NCI-H2196 treated with DMSO at 0.1 percent for 48 hours (cell line): ENCODE results near the gene PRSS38.

ENCODE experiments used
- DNase-seq: peaks from one replicate; lab custom pipeline; 2025; ENCODE audit not compliant: unreplicated experiment; lab: John Stamatoyannopoulos, UW

PRSS38 gene

DNA sequence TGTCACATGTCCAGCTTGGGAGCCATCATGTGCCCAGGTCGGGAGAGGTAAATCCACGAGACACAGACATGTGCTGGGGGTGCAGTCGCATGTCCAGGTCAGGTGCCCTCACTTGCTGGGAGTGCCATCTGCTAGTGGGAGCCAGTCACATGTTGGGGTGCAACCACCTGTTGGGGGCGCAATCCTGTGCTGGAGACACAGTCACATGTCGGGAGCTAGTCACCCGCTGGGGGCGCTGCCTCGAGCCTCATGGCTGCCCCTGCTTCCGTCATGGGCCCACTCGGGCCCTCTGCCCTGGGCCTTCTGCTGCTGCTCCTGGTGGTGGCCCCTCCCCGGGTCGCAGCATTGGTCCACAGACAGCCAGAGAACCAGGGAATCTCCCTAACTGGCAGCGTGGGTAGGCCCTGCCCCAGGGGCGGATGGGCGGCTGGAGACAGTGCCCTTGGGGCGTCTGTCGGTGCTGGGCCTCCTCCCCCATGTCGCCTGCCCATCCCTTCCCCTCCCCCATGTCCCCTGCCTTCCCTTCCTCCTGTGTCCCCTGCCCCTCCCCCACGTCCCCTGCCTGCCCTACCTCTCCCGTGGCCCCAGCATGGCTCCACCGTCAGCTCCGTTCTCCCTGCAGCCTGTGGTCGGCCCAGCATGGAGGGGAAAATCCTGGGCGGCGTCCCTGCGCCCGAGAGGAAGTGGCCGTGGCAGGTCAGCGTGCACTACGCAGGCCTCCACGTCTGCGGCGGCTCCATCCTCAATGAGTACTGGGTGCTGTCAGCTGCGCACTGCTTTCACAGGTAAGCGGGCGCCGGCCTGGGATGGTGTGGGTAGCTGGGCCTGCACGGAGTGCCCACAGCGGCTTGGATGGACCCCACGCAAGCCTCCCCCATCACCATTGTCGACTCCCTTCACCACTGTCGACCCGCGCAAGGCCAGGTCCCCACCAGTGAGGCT is at the start of gene PRSS38:
PRSS38 (plus strand) TSS at position 208 of the 942 bp plus-strand sequence; CDS start at position 250, 42 bp downstream.
- no peak for DNase-seq

DNA sequence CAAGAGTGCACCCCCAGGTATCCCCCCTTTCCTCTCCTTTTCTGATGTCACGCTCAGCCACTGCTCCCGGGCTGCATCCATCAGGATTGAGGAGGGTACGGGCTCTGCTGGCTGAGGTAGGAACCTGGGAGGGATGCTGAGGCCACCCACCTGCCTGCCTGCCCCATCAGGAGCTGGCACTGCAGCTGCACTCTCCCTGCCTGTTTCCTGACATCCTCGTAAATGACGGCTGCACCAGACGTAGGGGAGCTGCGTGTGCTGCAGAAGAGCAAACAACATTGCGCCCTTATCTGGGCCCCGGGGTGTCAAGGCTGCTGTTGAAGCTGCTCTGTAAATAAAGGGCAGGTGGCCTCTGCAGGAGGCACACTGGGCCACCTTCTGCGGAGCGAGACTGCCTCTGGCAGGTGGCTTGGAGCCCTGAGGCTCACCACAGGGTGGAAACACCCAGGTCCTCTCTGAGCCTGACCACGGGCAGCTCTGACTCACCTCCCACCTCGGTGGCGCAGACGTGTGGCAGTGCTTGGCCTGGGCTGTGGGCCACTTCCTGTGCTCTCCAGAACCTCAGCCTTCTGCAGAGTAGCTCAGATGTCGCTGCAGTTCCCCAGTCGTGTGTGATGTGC is 49.4 kb upstream of the PRSS38 start:
- peak; percentile 91 for DNase-seq

DNA sequence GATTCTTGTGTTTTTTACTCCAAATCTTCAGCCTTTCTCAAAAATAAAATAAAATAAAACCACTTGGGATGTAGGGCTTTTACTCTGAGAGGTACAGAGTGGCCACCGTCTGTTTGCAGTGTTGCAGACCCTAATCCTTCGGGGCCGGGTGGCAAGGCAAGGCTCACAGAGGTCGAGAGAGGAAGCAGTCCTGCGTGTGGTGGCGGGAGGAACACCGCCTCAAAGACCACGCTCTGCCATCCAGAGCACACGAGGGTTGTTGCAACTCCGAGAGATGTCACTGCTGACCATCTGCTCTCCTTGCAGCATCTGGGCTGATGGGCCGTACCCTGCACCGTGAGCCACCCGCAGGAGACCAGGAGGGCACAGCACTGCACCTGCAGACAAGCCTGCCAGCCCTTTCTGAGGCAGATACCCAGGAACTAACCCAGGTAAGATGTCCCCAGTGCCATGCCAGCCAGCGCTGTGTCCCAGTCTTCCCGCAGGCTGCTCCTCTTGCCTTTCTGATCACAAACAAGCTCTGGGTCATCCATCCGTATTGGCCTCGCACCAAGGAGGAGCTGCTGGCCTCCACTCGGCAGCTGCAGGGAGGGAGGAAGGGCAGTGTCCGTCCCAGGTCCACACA is 48.7 kb upstream of the PRSS38 start:
- DNase-seq = peak; percentile 49

DNA sequence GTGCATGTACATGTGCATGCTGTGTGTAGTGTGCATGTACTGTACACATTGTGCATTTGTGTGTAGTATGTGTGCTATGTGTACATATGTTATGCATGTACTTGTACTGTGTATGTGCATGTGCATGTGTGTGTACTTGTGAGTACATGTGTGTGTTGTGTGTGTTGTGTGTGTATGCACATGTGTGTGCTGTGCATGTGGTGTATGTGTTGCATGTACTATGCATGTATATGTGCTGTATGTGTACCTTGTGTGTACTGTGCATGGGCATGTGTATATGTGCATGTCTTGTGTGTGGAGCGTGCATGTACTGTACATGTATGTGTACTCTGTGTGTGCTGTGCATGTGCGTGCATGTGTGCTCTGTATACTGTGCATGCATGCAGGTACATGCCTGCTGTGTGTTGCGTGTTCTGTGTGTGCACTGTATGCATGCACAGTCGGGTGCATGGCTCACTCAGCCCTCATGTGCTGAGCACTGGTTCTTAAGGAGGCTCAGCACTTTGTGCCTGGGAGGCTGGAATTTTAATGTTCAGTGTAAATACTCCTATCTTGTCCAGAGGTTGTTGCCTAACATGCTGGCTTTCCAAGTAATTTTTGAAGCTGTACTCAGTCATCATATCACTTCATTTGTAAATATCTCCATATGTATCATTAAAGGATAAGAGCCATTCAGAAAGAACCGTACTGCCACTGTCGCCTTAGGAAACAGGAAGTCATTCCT is 47.9 kb upstream of the PRSS38 start:
- no peak for DNase-seq

DNA sequence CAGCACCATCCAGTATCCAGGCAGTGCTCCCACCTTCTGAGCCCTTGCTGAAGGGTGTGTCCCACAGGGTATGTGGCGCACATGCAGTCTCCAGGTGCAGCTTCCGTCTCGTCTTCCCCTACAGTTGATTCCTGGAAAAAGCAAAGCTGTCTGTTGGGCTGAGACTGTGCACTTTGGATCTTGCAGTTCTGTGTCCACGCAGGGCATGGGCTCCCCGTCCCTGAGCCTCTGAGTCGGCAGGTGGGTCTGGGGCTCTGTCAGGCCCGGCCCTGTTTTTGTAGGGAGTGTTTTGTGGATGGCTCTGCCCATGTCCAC is 47.4 kb upstream of the PRSS38 start:
- DNase-seq = no peak

DNA sequence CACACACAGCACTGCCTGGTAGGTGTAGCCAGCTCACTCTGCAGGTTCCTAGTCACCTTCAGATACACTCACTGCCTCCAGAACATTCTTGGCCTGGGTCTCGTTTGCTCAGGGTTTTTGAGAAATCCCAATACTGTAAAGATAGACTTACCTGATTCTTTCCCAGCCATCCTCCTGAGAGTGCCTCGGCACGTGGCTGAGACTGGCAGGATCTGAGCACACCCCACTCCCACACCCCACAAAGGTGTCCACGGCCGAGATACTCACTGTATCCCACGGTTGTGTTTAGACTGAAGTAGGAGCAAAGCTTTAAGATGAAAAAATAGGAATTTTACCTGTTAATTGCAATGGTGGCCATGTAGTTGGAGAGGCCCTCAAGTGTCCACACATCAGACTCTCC is 46.8 kb upstream of the PRSS38 start:
- no peak for DNase-seq

DNA sequence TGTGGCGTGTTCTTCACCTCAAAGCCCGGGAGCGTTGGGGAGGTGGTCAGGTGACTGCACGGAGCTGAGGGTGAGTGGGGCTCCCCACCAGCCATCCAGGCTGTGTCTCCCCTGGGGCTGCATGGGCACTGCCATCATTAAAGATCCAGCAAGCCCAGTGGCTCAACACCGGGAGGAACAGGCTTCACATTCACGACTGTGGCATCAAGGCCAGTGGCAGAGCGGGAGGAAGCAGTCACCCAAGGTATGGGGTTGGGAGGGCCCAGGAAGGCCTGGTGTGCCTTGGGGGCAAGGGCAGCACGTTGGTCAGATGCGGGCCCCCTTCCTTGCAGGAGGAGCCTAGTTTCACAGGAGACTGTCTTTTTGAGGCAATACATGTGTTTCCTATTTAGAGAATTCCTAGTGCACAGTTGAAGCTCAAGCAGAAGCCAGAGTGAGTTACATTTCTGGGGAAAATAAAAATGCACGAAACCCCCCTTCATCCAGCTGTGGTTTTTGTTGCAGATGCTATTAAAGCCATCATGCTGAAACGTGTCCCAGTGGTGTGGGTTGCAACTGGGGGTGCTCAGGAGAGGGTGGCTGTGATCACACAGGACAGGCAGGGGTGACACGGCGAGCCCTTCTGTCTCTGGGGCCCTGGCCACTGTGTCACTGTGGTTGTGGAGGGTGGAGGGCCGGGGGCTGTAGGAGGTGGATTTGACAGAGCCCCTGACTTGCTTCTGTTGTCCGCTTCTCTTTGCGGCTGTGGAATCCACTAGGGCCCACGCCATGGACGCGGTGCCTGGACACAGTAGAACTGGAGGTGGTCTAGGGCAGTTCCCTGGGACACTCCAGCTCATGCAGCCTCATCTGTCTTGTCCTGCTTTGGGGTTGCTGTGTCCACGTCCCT is 46.2 kb upstream of the PRSS38 start:
- no peak for DNase-seq

DNA sequence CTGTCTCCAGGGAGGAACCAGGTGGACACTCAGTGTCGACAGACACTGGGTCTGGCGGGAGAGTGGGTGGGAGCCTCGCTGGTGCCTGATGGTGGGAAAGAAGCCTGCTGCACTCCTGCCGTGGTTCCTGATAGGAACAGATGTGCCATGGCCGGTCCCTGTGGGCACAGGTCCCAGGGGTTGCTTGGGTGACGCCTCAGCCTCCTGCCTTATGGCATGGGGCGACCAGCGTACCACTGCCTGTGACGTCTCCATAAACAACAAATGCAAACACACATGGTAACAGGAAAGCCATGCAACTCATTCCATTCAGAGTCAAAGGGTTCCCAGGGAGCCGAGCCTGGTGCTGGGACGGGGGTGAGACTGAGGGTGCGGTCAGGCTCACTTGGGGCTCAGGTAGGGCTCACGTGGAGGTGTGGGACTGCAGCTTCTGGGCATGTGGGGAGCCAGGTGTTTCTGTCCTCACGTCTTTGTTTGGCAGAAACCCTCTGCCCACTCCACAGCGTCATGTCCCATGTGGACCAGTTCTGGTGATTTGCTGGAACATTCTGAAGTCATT is 45.5 kb upstream of the PRSS38 start:
- no peak for DNase-seq

DNA sequence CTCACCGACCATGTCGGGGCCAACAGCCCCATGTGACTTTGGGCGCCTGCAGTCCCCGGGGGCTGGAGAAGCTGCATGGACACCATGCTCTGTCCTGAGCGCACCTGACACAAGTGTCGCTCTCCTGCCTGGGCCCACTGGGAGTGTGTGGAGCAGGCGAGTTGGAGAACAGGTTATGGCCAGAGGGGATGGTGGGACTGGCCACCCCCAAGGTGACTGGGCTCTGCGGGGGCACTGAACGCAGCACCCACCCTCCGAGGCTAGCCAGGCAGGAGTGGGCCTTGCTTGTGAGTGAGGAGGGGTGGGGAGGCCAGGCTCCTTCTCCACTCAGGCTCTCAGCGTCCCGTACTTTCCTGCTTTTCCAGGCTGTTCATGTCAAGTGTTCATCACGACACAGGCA is 44.7 kb upstream of the PRSS38 start:
- no peak for DNase-seq

DNA sequence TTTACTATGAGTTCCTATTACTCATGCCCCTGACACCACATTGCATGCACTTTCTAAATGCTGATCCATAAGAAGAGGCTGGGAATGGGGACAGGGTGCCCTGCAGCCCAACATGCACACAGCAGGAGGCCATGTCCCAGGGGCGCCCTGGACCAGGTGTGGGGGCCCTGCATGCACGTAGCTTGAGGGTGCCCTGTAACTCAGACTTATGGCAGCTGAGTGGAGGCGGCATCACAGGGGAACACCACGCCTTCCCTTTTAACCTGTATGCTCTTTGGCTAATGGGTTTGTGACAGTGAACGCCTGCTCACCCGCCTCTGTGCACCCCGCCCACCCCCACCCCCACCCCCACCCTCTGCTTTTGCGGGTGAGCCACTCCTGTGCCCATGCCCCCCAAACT is 44.1 kb upstream of the PRSS38 start:
- DNase-seq = no peak

DNA sequence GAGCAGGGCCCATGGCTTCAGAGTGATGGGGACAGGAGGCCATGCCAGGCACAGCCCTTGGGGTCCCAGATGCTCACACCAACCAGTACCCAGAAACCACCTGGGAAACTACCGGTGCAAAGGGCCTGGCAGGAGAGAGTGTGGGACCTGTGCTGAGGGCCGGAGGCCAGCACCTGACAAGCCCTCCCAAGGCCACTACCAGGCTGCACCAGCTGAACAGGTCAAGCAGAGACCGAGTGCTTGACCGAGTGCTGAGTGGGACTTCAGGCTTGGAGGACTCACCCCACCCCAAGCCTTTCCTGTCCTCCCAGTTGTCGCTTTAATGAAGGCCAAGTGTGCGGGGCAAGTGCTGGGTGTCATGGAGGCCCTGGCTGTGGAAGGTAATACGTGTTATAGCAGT is 43.7 kb upstream of the PRSS38 start:
- no peak for DNase-seq

DNA sequence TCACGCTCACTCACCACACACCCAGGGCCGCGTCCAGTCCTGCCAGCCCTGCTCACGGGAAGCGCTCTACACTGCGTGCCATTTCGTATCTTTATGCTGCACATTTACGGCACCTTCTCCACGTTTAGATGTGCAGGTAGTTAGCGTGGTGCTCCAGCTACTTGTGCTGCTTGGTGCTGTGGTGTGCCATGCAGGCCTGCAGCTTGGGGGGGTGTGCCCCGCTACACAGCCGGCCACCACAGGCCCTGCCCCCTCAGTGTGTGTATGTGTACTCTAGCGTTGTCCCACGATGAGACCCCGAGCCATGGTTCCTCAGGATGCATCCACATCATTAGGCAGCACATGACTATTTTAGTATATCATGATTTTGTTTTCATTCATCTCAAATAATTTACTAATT is 41.9 kb upstream of the PRSS38 start:
- DNase-seq = no peak

DNA sequence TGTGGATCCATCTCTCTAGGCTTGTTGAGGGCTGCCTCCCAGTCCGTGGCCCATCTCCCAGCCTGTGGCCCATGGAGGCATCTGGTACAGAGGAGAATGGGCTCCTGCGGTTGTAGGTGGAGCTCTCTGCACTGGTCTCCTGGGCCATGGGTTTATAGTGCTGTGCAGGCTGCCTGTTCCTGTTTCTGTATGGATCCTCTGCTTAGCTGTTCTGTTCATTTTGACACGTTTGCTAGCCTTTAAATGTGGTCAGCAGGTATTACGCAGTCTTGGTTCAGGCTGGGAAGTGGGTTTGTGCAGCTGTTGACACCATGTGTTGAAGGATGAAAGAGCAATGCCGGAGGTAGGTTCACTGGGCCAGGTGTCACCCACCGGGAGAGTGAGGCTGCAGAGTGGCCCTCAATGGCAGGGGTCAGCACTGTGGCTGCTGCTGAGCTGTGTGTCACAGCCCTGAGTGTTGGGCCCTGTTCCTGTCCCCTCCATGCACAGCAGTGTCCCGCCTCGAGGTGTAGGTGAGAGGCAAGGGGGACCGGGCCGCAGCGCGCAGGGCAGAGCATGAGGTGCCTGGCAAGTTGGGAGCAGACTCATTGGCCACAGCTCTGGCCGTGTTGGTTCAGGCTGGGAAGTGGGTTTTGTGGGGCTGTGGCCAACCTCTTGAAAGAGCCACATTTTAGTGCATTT is 41.3 kb upstream of the PRSS38 start:
- DNase-seq = peak; percentile 27

DNA sequence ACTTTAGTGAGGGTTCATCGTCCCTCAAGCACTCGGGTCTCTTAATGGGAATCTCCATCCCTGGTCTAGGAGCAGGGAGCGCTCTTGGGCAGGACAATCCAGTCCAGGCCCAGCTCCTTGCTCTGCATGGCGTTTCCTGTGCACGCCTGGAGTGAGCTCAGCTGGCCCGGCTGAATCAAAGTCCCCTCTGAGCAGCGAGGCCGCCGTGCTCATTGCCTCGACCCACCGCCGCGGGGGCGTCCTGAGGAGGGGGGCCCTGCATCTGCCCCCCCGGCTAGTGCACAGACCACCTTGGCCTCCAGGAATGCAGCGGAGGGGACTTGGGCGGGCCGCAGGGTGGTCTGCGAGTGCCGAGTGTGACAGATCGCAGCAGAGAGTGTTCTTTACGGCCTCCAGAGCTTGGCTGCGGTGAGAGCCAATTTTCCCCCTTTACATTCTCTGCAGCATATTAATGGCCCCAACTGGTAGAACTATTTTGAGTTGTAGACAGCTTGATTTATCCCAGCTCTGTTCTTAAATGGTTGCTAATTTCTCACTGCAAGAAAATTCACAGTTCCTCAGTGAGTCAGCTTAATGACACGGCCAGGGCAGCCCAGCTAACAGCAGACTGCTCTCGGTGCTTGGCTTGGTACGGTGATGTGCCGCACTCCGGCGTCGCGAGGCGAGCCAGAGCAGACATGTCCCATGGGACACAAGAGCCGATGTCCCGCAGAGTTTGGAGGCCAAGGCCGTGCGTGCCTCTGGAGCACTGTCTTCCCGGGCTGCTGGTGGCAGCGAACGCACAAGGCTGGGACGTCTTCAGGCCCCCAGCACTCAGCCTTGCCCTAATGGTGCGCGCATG is 40.4 kb upstream of the PRSS38 start:
- no peak for DNase-seq

DNA sequence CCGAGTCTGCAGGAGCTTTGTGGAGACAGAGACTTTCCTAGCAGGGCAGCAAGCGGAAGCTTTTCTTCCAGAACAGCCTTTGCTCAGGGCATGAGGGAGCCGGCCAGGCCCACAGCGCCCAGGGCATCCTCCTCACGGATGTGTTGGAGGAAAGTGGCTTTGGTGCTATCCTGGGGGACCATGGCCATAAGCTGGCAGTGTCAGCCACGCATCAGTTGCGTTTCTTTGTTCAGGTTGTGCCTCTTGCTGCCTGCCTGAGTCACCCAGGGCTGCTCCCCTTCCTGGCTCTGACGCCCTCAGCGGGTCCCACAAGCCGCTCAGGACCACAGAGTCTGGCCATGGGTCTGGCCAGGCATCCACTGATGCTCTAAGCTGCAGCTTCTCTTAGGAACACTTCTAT is 39.6 kb upstream of the PRSS38 start:
- DNase-seq = no peak

DNA sequence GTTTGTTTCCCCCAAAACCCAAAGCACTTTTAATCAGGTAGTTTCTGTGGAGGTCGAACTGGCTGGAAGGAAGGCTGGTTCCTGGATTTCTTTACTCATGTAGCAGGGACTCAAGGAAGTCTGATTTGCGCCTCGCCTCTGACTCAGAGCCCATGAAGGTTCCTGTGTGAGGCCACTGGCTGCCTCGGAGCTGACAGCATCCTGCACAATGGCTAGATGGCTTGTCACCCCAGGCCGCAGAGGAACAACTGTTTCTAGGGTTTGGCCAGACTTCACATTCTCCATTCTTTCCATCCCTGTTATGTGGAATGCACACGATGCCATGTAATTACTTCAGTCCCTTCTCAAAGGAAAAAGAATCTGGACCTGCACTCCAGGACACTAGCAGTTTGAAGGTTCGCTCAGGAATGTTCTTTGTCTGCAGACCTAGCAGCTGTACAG is 39.1 kb upstream of the PRSS38 start:
- DNase-seq = no peak

DNA sequence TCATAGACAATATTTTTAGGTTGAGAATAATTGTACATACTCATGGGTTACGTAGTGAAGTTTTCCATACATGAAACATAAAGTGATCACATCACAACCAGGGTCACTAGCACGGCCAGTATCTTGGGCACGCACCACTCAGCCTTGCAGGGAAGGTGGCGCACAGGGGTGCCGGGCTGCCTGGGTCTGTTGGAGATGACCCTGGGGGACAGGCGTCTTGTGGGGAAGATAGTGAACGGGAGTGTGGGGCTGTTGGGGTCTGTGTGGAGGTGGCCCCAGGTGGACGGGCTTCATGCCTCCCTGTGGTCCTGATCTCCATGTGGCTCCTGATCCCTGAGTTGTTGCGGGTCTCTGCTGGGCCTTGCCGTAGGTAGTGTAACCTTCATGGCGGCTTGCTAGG is 38.3 kb upstream of the PRSS38 start:
- no peak for DNase-seq

DNA sequence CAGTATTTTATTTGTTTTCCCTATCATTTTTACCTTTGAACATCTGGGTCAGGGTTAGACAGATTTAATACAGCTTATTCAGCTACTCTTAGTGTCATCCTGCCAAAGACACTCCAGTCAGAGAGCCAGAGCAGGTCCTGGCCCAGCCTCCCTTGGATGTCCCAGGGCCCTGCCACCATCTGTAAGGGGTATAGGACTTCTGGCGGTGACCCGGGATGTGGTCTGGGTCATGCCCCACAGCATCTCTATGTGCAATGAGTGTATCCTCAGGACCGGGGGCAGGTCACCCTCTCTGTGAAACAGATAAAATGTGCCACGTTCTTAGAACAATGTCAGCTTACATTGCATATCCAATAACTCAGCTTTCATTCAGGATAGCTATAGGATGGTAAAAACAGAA is 37.8 kb upstream of the PRSS38 start:
- no peak for DNase-seq
